COR-L47 (cell line): ENCODE measurements around the gene CLDN14.
"Not testable (repeated sequence)": the region's sequence is repeated elsewhere in the genome, so short reads cannot be mapped to it uniquely, and the experiment has no call there.

Experiments
- DNase-seq: peaks from one replicate; lab custom pipeline; 2025; lab: John Stamatoyannopoulos, UW

The CLDN14 gene

GRCh38 chr21:36501589-36501892, 21.6 kb upstream of the CLDN14 start:
- DNase-seq: no peak

GRCh38 chr21:36499578-36500471, 19.9 kb upstream of the CLDN14 start:
- peak; percentile 39 for DNase-seq

- DNase-seq: no peak
Measured at GRCh38 chr21:36494557-36494956, 14.6 kb upstream of the CLDN14 start.

- no peak for DNase-seq
Measured at GRCh38 chr21:36491209-36491910, 11.4 kb upstream of the CLDN14 start.

GRCh38 chr21:36489776-36490165, 9.8 kb upstream of the CLDN14 start:
- no peak for DNase-seq

- DNase-seq: no peak
Measured at GRCh38 chr21:36489103-36489775, 9.3 kb upstream of the CLDN14 start.

GRCh38 chr21:36487641-36488307, 7.9 kb upstream of the CLDN14 start:
- peak; percentile 54 for DNase-seq

GRCh38 chr21:36486246-36486645, 6.3 kb upstream of the CLDN14 start:
- DNase-seq: no peak

- DNase-seq: no peak
Measured at GRCh38 chr21:36485476-36485875, 5.6 kb upstream of the CLDN14 start.

- no peak for DNase-seq
Measured at GRCh38 chr21:36483095-36483494, 3.2 kb upstream of the CLDN14 start.

GRCh38 chr21:36482673-36483072, 2.8 kb upstream of the CLDN14 start:
- DNase-seq: no peak

- no peak for DNase-seq
Measured at GRCh38 chr21:36482181-36482580, 2.3 kb upstream of the CLDN14 start.

GRCh38 chr21:36481639-36482038, 1.7 kb upstream of the CLDN14 start:
- DNase-seq: no peak

- DNase-seq: no peak
Measured at GRCh38 chr21:36480618-36481017, 696 bp upstream of the CLDN14 start.

- no peak for DNase-seq
Measured at GRCh38 chr21:36478941-36479340, 981 bp downstream of the CLDN14 start.

GRCh38 chr21:36478207-36478701, 1.7 kb downstream of the CLDN14 start:
- DNase-seq: no peak

- no peak for DNase-seq
Measured at GRCh38 chr21:36477559-36477958, 2.4 kb downstream of the CLDN14 start.

- no peak for DNase-seq
Measured at GRCh38 chr21:36477001-36477400, 2.9 kb downstream of the CLDN14 start.

GRCh38 chr21:36476541-36476940, 3.4 kb downstream of the CLDN14 start:
- not testable (repeated sequence) for DNase-seq

GRCh38 chr21:36474591-36474990, 5.3 kb downstream of the CLDN14 start:
- no peak for DNase-seq

GRCh38 chr21:36473203-36473602, 6.7 kb downstream of the CLDN14 start:
- no peak for DNase-seq

- no peak for DNase-seq
Measured at GRCh38 chr21:36472377-36472776, 7.5 kb downstream of the CLDN14 start.
